Fibroblast of lung (primary cell): ENCODE measurements around the gene SURF2. TPM values are rescaled to one million over a fixed set of nuclear protein-coding genes. Genes with fewer than 3 reads are reported as not detected.

Experiments
- DNase-seq, 2 donors: peaks; one replicate each; pipeline versions ENCODE4 v3.0.0 to v3.0.0-alpha.2; 2010; ENCODE audit warnings: low read depth in 2 of 2
- H2AFZ ChIP-seq: 2 replicates; pipeline ENCODE4 v1.5.1; 2012; ENCODE audit warnings: low read length, control low read depth, inconsistent platforms
- H3K27ac ChIP-seq: 2 replicates; pipeline ENCODE4 v1.5.1; 2011; ENCODE audit warnings: low read length, control low read depth; ENCODE audit not compliant: insufficient read depth
- H3K27me3 ChIP-seq: 2 replicates; pipeline ENCODE4 v1.5.1; 2011; ENCODE audit warnings: mild to moderate bottlenecking, low read length; ENCODE audit not compliant: control insufficient read depth, insufficient read depth
- H3K36me3 ChIP-seq: 2 replicates; pipeline ENCODE4 v1.5.1; 2011; ENCODE audit warnings: low read length; ENCODE audit not compliant: control insufficient read depth, insufficient read depth
- H3K4me1 ChIP-seq: 2 replicates; pipeline ENCODE4 v1.5.1; 2011; ENCODE audit warnings: low read length; ENCODE audit not compliant: control insufficient read depth, insufficient read depth; ENCODE audit errors: extremely low read depth
- H3K4me2 ChIP-seq: 2 replicates; pipeline ENCODE4 v1.5.1; 2011; ENCODE audit warnings: low read length, control low read depth; ENCODE audit not compliant: insufficient read depth; ENCODE audit errors: extremely low read depth
- H3K4me3 ChIP-seq, 4 experiments: fragments of 200-600 bp in 1 of 4; sonication (generic) in 1 of 4; replicated peaks in 1 of 4; 2 replicates each; pipeline ENCODE4 v1.5.1; 2011 to 2016; ENCODE audit warnings: low read length in 4 of 4, low read depth in 3 of 4, mild to moderate bottlenecking in 3 of 4, control low read depth in 2 of 4, inconsistent platforms in 1 of 4, mixed read lengths in 1 of 4; ENCODE audit not compliant: insufficient read depth in 1 of 4; ENCODE audit errors: control extremely low read depth in 1 of 4
- H3K79me2 ChIP-seq: 2 replicates; pipeline ENCODE4 v1.5.1; 2012; ENCODE audit warnings: mild to moderate bottlenecking, low read length, inconsistent platforms; ENCODE audit not compliant: control insufficient read depth, insufficient read depth
- H3K9ac ChIP-seq: 2 replicates; pipeline ENCODE4 v1.5.1; 2011; ENCODE audit warnings: mild to moderate bottlenecking, low read length, control low read depth; ENCODE audit not compliant: insufficient read depth
- H3K9me3 ChIP-seq: 2 replicates; pipeline ENCODE4 v1.5.1; 2012; ENCODE audit warnings: low read depth, low read length; ENCODE audit not compliant: control insufficient read depth, insufficient read depth
- H4K20me1 ChIP-seq: 2 replicates; pipeline ENCODE4 v1.5.1; 2011; ENCODE audit warnings: low read length; ENCODE audit not compliant: control insufficient read depth, insufficient read depth; ENCODE audit errors: extremely low read depth
- EZH2 ChIP-seq: IDR thresholded peaks from 2 replicates; pipeline ENCODE4 v1.5.1; 2012; ENCODE audit warnings: low read length, control low read depth, mild to moderate bottlenecking; ENCODE audit errors: missing control alignments
- polyA plus RNA-seq, 2 donors: library from polyadenylated mRNA; depleted of rRNA in 1 of 2; stranded (reverse) in 1 of 2; unstranded in 1 of 2; fragments of >200 nt; gene quantifications; 2 replicates each; pipeline ENCODE4 v1.2.1, GENCODE V29; 2011 to 2012; ENCODE audit warnings: missing spikeins in 1 of 2
- total RNA-seq: library from RNA; depleted of rRNA; stranded (reverse); fragments of >200 nt; gene quantifications from 2 replicates; pipeline ENCODE4 v1.2.1, GENCODE V29; 2014
- TF ChIP-seq, protein P1 (sequence below), 2 donors: IDR thresholded peaks in 1 of 2; conservative IDR thresholded peaks in 1 of 2; 1 replicate in 1 of 2; 2 replicates in 1 of 2; pipeline ENCODE4 v1.5.1; 2011 to 2012; ENCODE audit warnings: low read length in 2 of 2, control low read depth in 1 of 2, inconsistent platforms in 1 of 2, low read depth in 1 of 2, mild to moderate bottlenecking in 1 of 2

SURF2 gene
- total and polyA plus RNA-seq, 2 donors (not counting 1 experiment from before 2014, with no cell fraction given) = 11.2 to 13.9 TPM

DNA sequence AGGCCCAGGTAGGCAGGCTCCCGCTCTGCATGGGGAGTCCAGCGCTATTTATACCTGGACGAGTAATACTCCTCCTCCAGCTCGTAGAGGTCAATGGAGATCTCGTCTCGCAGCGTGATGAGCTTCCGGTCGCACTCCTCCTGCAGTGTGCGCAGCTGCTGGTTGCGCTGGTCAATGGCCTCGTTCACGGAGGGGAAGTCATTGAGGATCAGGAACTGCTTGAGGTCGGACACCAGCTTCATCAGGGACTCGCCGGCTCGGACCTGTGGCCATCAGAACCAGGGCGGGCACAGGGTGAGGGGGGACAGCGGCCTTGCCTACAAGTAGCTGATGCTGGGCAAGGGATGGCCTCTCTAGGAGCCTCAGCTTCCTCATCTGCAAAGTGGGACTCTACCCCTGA, 12.3 kb upstream of the SURF2 start:
- H3K4me2 ChIP-seq = no peak overlapping the region
- H4K20me1 ChIP-seq = no peaks in the 10 kb centered on the region
- DNase-seq = no peak
- no peaks in the 10 kb centered on the region for H3K27me3 ChIP-seq
- H3K27ac ChIP-seq = no peak overlapping the region
- no peak overlapping the region for H3K9ac ChIP-seq
- no peaks in the 10 kb centered on the region for H3K9me3 ChIP-seq
- H3K4me1 ChIP-seq = peaks cover 6% of the 10 kb centered on the region
- peaks cover 28% of the 10 kb centered on the region for H3K79me2 ChIP-seq
- H3K4me3 ChIP-seq = no peak overlapping the region
- no peak overlapping the region for H2AFZ ChIP-seq
- H3K36me3 ChIP-seq = peaks cover 35% of the 10 kb centered on the region
- TF ChIP-seq, protein P1, sequence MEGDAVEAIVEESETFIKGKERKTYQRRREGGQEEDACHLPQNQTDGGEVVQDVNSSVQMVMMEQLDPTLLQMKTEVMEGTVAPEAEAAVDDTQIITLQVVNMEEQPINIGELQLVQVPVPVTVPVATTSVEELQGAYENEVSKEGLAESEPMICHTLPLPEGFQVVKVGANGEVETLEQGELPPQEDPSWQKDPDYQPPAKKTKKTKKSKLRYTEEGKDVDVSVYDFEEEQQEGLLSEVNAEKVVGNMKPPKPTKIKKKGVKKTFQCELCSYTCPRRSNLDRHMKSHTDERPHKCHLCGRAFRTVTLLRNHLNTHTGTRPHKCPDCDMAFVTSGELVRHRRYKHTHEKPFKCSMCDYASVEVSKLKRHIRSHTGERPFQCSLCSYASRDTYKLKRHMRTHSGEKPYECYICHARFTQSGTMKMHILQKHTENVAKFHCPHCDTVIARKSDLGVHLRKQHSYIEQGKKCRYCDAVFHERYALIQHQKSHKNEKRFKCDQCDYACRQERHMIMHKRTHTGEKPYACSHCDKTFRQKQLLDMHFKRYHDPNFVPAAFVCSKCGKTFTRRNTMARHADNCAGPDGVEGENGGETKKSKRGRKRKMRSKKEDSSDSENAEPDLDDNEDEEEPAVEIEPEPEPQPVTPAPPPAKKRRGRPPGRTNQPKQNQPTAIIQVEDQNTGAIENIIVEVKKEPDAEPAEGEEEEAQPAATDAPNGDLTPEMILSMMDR (conservative IDR thresholded peaks at IDR 0.05 in 1 of 2, IDR thresholded peaks at IDR 0.05 in 1 of 2; ENCODE audit: low read depth in 1 of 2, low read length in 2 of 2) = no peak
- no peak for TF ChIP-seq EZH2

DNA sequence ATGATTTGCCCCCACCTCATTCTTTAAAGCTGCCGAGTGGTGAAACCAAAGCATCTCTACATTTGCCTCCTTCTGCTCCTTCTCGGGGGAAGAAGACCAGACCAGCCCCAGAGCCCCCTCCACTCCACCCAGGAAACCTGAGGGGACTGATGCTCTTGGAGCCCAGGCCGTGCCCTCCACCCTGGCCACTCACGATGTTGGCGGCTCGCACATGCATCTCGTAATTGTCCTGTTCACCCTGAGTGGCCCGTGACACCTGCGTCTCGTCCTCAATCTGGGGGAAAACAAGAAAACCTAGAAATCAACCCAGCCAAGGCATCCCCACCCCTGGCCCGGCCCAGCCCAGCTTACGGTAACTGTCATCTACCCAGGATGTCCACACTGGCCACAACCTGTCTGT, 11.4 kb upstream of the SURF2 start:
- peaks cover 37% of the 10 kb centered on the region for H3K79me2 ChIP-seq

DNA sequence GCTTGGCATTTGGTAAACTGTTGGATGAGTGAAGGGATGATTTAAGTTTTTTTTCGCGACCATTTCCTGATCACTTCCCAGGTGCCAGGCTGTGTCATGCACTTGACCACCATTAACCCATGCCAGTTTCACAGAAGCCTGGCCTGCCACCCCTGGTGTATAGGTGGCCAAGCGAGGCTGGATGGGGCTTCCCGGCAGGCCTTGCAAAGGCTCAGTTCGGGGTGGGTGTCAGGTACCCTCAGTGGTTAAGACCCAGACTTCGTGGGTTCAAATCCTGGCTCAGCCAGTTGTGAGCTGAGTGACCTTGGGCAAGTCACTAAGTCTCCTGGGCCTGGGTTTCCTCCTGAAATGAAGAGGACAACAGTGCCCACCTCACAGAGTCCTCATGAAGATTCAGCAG, 10.8 kb upstream of the SURF2 start:
- Histone ChIP-seq H3K9ac (no peak overlapping the region), H4K20me1 (no peaks in the 10 kb centered on the region), H3K27ac (no peak overlapping the region), H3K79me2 (peaks cover 43% of the 10 kb centered on the region), H3K36me3 (peaks cover 40% of the 10 kb centered on the region), H3K4me2 (no peak overlapping the region), H3K9me3 (no peaks in the 10 kb centered on the region), H3K4me3 (no peak overlapping the region), H2AFZ (no peak overlapping the region), H3K27me3 (no peaks in the 10 kb centered on the region), H3K4me1 (peaks cover 11% of the 10 kb centered on the region)
- no peak for TF ChIP-seq EZH2
- TF ChIP-seq, protein P1 (conservative IDR thresholded peaks at IDR 0.05 in 1 of 2, IDR thresholded peaks at IDR 0.05 in 1 of 2; ENCODE audit: low read depth in 1 of 2, low read length in 2 of 2) = no peak
- DNase-seq = no peak

More for the DNA sequence above, 11.4 kb upstream of the SURF2 start:
- H3K9me3 ChIP-seq = no peaks in the 10 kb centered on the region
- no peak overlapping the region for H3K4me2 ChIP-seq
- H3K36me3 ChIP-seq = peaks cover 39% of the 10 kb centered on the region
- TF ChIP-seq, protein P1 (conservative IDR thresholded peaks at IDR 0.05 in 1 of 2, IDR thresholded peaks at IDR 0.05 in 1 of 2; ENCODE audit: low read depth in 1 of 2, low read length in 2 of 2) = no peak
- TF ChIP-seq EZH2 = no peak
- H3K9ac ChIP-seq = no peak overlapping the region
- DNase-seq = no peak
- H3K4me3 ChIP-seq = no peak overlapping the region
- no peak overlapping the region for H2AFZ ChIP-seq
- peaks cover 9% of the 10 kb centered on the region for H3K4me1 ChIP-seq
- H3K27me3 ChIP-seq = no peaks in the 10 kb centered on the region
- no peak overlapping the region for H3K27ac ChIP-seq
- H4K20me1 ChIP-seq = no peaks in the 10 kb centered on the region
